ENCODE results near the gene DLG5. TPM values are rescaled to one million over a fixed set of nuclear protein-coding genes. Genes with fewer than 3 reads are reported as not detected.

DLG5 gene
- total RNA-seq, 1 donor from 2014 or later = 45.3 TPM

- H3K27me3 ChIP-seq (ENCODE audit: control insufficient read depth, insufficient read depth, low read length) = no peaks in the 10 kb centered on the region
- TF ChIP-seq, protein P1, sequence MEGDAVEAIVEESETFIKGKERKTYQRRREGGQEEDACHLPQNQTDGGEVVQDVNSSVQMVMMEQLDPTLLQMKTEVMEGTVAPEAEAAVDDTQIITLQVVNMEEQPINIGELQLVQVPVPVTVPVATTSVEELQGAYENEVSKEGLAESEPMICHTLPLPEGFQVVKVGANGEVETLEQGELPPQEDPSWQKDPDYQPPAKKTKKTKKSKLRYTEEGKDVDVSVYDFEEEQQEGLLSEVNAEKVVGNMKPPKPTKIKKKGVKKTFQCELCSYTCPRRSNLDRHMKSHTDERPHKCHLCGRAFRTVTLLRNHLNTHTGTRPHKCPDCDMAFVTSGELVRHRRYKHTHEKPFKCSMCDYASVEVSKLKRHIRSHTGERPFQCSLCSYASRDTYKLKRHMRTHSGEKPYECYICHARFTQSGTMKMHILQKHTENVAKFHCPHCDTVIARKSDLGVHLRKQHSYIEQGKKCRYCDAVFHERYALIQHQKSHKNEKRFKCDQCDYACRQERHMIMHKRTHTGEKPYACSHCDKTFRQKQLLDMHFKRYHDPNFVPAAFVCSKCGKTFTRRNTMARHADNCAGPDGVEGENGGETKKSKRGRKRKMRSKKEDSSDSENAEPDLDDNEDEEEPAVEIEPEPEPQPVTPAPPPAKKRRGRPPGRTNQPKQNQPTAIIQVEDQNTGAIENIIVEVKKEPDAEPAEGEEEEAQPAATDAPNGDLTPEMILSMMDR (IDR thresholded peaks at IDR 0.05; ENCODE audit: insufficient read depth, low read length, severe bottlenecking) = no peak
- no peaks in the 10 kb centered on the region for H3K36me3 ChIP-seq (ENCODE audit: control insufficient read depth, insufficient read depth, low read length)
- no peak for FAIRE-seq
- H3K4me3 ChIP-seq (ENCODE audit: low read depth, low read length) = no peak overlapping the region
- no peak for DNase-seq (ENCODE audit: low read depth)
Measured at GRCh38 chr10:77905781-77906180, 20.8 kb downstream of the DLG5 start.

- no peaks in the 10 kb centered on the region for H3K36me3 ChIP-seq (ENCODE audit: control insufficient read depth, insufficient read depth, low read length)
- H3K4me3 ChIP-seq (ENCODE audit: low read depth, low read length) = no peak overlapping the region
- no peak for DNase-seq (ENCODE audit: low read depth)
- TF ChIP-seq, protein P1 (IDR thresholded peaks at IDR 0.05; ENCODE audit: insufficient read depth, low read length, severe bottlenecking) = no peak
- no peak for FAIRE-seq
- no peaks in the 10 kb centered on the region for H3K27me3 ChIP-seq (ENCODE audit: control insufficient read depth, insufficient read depth, low read length)
Measured at GRCh38 chr10:77905086-77905748, 21.3 kb downstream of the DLG5 start.

DNA sequence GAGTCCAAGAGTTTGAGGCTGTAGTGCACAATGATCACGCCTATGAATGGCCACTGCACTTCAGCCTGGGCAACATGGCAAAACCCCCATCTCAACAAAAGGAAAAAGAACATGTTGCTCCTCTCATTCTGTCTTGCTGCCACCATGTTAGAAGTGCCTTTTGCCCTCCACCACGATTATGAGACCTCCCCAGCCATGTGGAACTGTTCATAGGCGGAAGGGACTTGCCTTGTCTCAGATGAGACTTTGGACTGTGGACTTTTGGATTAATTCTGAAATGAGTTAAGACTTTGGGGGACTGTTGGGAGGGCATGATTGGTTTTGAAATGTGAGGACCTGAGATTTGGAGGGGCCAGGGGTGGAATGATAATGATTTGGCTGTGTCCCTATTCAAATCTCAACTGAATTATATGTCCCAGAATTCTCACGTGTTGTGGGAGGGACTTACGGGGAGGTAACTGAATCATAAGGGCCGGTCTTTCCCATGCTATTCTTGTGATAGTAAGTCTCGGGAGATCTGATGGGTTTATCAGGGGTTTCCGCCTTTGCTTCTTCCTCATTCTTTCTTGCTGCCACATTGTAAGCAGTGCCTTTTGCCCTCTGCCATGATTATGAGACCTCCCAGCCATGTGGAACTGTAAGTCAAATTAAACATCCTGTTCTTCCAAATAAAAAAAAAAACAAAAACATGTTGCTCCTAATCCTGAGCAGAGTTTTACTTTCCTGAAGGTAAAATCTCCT, 22.3 kb downstream of the DLG5 start:
- no peaks in the 10 kb centered on the region for H3K36me3 ChIP-seq (ENCODE audit: control insufficient read depth, insufficient read depth, low read length)
- FAIRE-seq (no peak), DNase-seq (ENCODE audit: low read depth) (no peak)
- H3K27me3 ChIP-seq (ENCODE audit: control insufficient read depth, insufficient read depth, low read length) = no peaks in the 10 kb centered on the region
- TF ChIP-seq, protein P1 (IDR thresholded peaks at IDR 0.05; ENCODE audit: insufficient read depth, low read length, severe bottlenecking) = no peak
- H3K4me3 ChIP-seq (ENCODE audit: low read depth, low read length) = no peak overlapping the region

DNA sequence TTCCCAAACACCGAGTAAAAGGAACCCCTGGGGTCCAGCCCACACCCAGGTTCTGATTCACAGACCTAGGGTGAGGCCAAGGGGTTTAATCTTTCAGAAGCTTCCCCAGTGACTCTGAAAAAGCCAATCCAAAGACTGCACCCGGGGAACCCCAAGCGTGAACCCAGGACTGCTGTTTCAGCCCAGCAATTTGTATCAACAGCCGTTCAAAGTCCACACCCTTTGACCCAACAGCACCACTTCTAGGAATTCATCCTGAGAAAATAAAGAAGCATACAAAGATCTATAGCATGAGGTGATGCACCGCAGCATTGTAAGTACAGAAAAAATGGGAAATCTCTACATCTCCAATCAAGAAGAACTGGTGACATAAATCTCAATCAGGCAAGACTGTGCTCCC, 24.4 kb downstream of the DLG5 start:
- no peaks in the 10 kb centered on the region for H3K36me3 ChIP-seq (ENCODE audit: control insufficient read depth, insufficient read depth, low read length)
- FAIRE-seq = no peak
- no peak overlapping the region for H3K4me3 ChIP-seq (ENCODE audit: low read depth, low read length)
- no peaks in the 10 kb centered on the region for H3K27me3 ChIP-seq (ENCODE audit: control insufficient read depth, insufficient read depth, low read length)
- no peak for DNase-seq (ENCODE audit: low read depth)
- TF ChIP-seq, protein P1 (IDR thresholded peaks at IDR 0.05; ENCODE audit: insufficient read depth, low read length, severe bottlenecking) = no peak

DNA sequence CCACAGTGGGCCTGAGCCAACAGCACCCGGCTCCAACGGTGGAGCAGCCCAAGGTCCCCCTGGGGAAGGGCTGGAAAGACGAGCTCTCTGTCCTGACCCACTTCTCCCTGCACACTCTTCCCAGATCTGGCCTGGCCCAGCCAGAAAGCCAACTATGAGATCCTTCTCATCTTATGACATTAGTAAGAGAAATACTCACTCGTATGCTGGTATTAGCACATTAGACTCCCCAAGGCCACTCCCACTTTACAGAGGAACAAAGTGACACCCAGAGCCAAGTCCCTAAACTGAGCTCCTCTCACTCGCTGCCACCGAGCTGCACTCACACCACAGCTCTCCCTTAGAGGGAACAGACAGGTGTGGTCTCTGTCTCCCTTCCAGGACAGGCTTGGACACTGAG, 24.8 kb downstream of the DLG5 start:
- FAIRE-seq = no peak

More for the DNA sequence above, 24.8 kb downstream of the DLG5 start:
- Histone ChIP-seq H3K27me3 (ENCODE audit: control insufficient read depth, insufficient read depth, low read length) (no peaks in the 10 kb centered on the region), H3K36me3 (ENCODE audit: control insufficient read depth, insufficient read depth, low read length) (no peaks in the 10 kb centered on the region), H3K4me3 (ENCODE audit: low read depth, low read length) (no peak overlapping the region)
- DNase-seq (ENCODE audit: low read depth) = no peak
- TF ChIP-seq, protein P1 (IDR thresholded peaks at IDR 0.05; ENCODE audit: insufficient read depth, low read length, severe bottlenecking) = no peak
